ENCODE data around the gene SLC16A1.

The SLC16A1 gene

DNA sequence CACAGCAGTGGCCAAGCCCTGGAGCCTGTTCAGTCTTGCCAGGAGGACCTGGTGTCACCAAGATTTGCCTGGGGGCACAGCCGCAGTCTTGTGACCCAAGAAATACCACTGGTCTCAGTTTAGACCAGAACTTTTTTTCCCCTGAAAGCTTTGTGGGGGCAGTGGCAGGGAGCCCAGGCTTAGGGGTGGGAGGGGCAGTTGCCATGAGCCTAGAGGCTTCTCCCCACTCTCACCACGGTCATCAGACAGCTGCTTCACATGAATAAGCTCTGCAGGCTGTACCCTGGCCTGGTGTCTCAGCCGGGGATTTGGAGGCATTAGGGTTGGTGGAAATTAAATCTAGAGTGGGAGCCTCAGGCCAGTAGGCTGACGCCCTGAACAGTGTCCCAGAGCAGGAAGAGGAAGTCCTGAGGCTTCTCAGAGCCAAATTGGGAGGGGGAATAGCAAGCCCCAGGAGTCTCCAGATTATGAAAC lies 73.7 kb downstream of the SLC16A1 start:
- DNase-seq (ENCODE audit: low read depth in 2 of 2): no peak

DNA sequence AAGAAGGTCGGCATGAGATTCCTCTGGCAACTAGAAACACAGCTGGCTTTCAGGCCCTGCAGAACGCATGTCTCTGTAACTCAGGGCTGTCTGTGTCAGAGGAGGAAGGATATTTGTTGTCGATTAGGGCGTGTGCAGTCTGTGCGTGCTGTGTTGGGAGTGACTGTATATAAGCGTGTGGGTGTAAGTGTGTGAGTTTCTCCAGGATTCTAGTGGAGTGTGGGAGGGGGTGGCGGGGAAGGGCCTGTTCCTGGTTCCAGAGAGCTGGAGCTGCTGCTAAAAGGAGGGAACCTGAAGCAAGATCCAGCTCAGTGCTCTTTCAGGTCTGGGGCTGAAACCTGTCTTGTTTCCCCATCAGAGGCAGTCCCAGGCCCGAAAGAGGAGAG lies 74.3 kb downstream of the SLC16A1 start:
- DNase-seq (ENCODE audit: low read depth in 2 of 2): no peak

DNA sequence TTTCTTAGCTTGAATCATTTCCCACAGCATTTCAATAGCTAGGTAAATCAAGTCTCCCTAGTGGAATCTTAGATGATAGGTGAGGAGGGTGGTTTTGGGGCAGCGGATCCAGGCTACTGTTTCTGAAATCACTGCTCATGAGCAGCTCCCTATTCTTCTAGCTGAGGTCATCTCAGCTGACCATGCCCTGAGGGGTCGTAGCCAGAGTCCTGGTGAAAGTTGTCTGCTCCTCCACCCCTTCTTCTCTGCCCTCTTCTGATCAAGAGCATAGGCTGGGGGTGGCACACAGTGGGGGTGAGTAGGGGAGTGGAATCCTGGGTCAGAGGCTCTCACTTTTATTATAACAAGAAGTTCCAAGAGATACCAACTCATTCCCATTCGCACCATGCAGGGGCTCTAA lies 76.2 kb downstream of the SLC16A1 start:
- no peak for DNase-seq (ENCODE audit: low read depth in 2 of 2)

DNA sequence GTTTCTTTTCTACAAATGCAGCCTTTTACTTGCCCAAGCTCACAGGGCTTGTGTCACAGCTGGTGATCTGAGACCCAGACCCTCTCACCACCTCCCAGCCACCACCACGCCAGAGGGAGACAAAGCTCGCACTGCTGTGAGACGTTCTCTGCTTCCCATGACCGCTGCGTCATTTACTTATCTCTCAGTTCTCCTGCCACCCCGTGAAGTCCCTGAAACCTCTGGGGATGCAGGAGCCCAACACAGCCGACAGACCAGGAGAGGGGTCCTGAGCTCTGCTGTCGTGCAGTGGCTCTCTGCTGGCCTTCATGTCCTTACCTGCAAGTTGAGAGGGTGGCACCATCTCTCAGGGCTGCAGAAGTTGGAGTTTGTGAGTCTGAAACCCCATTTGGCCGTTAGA lies 77.7 kb downstream of the SLC16A1 start:
- DNase-seq (ENCODE audit: low read depth in 2 of 2): no peak

DNA sequence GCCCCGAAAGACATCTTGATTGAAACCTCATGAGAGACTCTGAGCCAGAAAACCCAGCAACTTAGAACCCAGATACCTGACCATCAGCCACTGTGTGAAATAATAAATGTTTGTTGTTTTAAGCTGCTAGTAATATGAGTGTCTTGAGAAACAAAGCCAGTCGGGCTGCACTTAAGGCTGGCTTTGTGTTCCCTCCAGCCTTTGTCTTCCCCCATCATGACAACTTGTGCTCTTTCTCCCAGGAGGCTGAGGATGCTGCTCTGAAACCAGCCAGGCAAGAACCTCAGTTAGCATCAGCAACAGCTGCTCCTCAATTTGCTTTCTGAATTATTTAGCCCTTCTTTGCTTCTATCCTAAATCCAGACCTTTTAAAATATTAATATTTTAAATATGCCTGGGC lies 78.2 kb downstream of the SLC16A1 start:
- DNase-seq (ENCODE audit: low read depth in 2 of 2): no peak

DNA sequence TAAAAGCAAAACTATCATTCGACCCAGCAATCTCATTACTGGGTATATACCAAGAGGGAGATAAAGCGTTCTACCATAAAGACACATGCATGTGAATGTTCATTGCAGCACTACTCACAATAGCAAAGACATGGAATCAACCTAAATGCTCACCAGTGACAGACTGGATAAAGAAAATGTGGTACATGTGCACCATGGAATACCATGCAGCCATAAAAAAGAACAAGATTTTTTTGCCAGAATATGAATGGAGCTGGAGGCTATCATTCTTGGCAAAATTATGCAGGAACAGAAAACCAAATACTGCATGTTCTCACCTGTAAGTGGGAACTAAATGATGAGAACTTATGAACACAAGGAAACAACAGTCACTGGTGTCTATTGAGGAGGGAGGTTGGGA lies 79.7 kb downstream of the SLC16A1 start:
- DNase-seq (ENCODE audit: low read depth in 2 of 2): no peak

DNA sequence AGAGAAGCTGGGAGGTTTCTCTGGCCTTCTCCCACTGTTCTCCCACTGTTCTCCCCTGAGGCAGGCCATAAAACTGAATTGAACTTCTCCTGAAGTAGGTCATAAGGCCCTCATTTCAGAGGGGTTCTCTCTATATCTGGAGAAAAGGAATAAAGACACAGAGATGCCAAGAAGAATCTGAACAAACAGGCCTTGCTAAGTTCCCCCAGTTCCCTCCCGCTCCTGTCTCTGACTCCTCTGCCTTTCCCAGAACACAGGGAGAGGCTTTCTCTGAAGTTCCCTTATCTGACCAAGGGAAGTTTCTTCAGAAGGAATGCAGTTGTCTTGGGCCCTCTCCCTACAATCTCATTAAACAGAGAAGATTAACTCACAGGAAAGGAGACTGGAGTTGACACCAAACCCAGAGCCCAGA lies 83.4 kb downstream of the SLC16A1 start:
- DNase-seq (ENCODE audit: low read depth in 2 of 2): no peak

DNA sequence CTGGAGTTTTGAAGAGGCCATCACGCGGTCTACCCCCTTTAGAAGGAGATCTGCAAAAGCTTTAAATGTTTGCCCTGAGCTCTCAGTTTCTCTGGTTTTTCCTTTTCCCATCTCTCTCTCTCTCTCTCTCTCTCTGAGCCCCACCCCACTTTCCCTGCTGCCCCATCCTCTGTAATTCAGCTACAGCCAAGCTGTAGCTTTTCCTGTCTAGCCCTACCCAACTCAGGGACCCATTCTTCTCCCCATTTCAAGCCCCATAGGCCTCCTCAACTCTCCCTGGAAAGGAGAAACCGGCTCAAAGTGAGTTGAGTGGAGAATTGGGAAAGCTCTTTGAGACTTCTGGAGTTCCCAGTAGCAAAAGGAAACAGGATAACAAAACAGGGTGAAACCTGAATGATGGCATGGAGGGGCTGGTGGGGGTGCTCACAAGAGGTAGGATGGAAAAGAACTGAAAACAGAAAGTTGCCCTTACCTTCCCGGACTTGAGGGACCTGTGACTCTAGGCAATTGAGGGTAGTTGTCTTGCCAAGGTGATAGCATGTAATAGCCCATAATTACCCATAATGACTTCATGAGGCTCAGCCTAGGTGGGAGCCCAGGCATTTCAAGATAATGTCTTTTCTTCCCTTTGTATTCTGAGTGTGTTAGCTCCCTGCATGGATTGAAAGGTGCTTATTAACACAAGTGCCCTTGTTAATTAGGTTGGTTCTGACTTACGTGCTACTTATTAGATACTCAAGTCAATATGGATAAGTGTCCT lies 84.9 kb downstream of the SLC16A1 start:
- no peak for DNase-seq (ENCODE audit: low read depth in 2 of 2)

DNA sequence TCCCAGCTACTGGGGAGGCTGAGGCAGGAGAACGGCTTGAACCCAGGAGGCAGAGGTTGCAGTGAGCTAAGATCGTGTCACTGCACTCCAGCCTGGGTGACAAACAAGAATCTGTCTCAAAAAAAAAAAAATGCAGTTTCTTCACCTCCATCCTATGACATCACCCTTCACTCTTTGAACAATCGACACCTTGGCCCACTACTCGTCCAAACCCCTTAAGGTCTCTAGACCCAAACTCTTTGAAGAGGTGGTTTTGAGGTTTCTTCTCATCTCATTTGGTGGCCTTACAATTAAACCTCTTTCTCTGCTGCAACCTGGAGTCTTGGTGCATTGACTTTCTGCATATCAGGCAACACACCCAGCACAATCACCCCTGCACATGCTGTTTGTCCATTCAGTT lies 86.1 kb downstream of the SLC16A1 start:
- DNase-seq (ENCODE audit: low read depth in 2 of 2): no peak

DNA sequence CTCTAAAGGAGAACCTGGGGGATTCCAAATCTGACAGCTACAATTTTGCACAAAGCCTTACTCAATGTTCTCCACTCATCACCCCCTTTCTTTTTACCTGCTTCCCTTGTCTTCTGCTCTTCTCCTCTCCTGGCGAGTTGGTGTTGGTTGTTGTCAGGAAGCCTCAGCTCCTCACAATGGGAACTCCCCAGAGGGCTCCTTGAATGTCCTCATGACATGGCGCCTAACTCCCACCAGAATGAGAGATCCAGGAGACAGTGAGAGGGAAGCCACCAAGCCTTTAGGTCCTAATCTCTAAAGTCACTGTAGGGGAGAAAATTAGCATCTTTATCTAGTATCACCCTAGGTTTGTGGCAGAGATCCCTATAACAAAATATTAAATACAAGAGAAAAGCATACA lies 87.8 kb downstream of the SLC16A1 start:
- no peak for DNase-seq (ENCODE audit: low read depth in 2 of 2)

DNA sequence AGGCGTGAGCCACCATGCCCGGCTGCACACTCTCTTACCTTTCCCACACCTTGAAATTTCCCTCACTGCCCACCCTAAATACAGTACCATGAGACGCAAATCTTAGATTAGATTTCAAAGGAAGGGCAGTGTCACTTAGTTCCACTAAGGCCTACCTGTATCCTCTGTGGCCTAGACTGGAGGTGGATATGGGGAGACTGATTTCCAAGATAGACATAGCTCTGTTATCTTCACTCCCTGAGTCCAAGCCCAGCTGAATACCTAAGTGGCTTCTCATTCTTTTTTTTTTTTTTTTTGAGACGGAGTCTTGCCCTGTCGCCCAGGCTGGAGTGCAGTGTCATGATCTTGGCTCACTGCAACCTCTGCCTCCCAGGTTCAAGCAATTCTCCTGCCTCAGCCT lies 89.0 kb downstream of the SLC16A1 start:
- no peak for DNase-seq (ENCODE audit: low read depth in 2 of 2)

DNA sequence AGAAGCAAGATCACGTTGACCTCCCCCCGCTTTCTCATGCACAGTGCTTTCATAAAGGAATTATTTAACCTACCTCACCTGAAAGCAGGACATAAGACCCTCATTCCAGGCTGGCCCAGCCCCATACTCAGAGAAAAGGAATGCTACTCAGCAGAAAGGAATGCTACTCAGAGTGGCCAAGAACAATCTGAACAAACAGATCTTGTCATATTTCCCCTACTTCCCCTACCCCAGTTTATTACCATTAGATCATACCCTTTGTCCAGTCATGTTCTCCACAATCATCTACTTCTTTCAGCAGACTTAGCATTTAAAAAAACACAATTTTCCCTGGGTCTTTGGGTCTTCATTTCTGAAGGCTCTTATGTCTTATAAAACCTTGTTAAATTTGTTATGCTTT lies 89.8 kb downstream of the SLC16A1 start:
- DNase-seq (ENCODE audit: low read depth in 2 of 2): no peak

DNA sequence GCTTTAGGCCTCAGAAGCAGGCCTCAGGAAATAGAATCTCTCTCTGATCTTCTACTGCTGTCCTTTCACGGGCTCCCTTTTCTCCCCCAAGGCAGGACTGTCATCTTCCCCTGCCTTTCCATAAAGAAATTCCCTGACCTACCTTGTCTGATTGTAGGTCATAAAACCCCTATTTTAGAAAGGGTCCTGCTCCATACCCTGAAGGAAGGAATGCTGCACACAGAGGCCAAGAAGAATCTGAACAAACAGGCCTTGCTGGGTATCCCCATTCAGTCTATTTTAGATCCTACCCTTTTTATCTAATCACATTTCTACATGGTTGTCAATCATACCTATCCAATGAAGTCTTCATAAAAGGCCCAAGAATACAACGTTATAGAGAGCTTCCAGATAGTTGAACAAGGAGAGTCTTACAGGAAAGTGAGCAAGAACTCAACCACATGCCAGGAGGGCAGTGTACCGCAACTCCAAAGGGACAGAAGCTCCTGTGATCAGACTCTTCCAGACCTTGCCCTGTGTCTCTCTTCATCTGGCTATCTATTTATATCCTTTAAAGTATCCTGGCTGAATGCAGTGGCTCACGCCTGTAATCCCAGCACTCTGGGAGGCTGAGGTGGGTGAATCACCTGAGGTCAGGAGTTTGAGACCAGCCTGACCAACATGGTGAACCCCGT lies 93.1 kb downstream of the SLC16A1 start:
- DNase-seq (ENCODE audit: low read depth in 2 of 2): no peak

Measured in stimulated activated CD8-positive, alpha-beta memory T cell treated with anti-CD3 and anti-CD28 coated beads, Interleukin-7, amount 100 ng/mL, for 4 hours (primary cell).